ENCODE data around the gene UGT2B11. TPM values are rescaled to one million over a fixed set of nuclear protein-coding genes. Genes with fewer than 3 reads are reported as not detected.
"Not testable (repeated sequence)": the region's sequence is repeated elsewhere in the genome, so short reads cannot be mapped to it uniquely, and the experiment has no call there.

The UGT2B11 gene
- total RNA-seq, 1 donor from 2014 or later, result not detected

- H3K27ac ChIP-seq (ENCODE audit: low read depth, low read length), result no peak overlapping the region
- H4K20me1 ChIP-seq (ENCODE audit: insufficient read depth, low read length), result no peaks in the 10 kb centered on the region
- H3K9ac ChIP-seq (ENCODE audit: low read length), result no peak overlapping the region
- no peak overlapping the region for H3K27ac Mint-ChIP-seq (ENCODE audit: unreplicated experiment)
- TF ChIP-seq EZH2 (IDR thresholded peaks at IDR 0.05; ENCODE audit: insufficient read depth, low read length) (no peak), CTCF (IDR thresholded peaks at IDR 0.05; ENCODE audit: insufficient read depth, low read depth, low read length) (no peak)
- H3K27me3 ChIP-seq (ENCODE audit: insufficient read depth, low read length), result no peaks in the 10 kb centered on the region
- no peak overlapping the region for H3K4me3 Mint-ChIP-seq (ENCODE audit: unreplicated experiment)
- no peaks in the 10 kb centered on the region for H3K9me3 ChIP-seq (ENCODE audit: insufficient read depth, low read depth, low read length)
- no peaks in the 10 kb centered on the region for H3K36me3 Mint-ChIP-seq (ENCODE audit: low read depth, unreplicated experiment)
- H3K79me2 ChIP-seq (ENCODE audit: insufficient read depth, low read length), result no peaks in the 10 kb centered on the region
- no peak overlapping the region for H3K4me3 ChIP-seq (ENCODE audit: insufficient read depth, low read depth, low read length)
- no peak overlapping the region for H2AFZ ChIP-seq (ENCODE audit: low read depth, low read length)
- no peaks in the 10 kb centered on the region for H3K4me1 ChIP-seq (ENCODE audit: insufficient read depth, low read length)
- no peak for FAIRE-seq
- H3K36me3 ChIP-seq (ENCODE audit: insufficient read depth, low read length), result no peaks in the 10 kb centered on the region
- peaks cover 8% of the 10 kb centered on the region for H3K9me3 Mint-ChIP-seq (ENCODE audit: unreplicated experiment)
- H3K4me1 Mint-ChIP-seq (ENCODE audit: low read depth, unreplicated experiment), result no peaks in the 10 kb centered on the region
- H3K27me3 Mint-ChIP-seq (ENCODE audit: low read depth, unreplicated experiment), result peaks cover 2% of the 10 kb centered on the region
- no peak overlapping the region for H3K4me2 ChIP-seq (ENCODE audit: low read length)
- DNase-seq (ENCODE audit: low read depth), result no peak
These were observed 18.2 kb downstream of the UGT2B11 start for GRCh38 chr4:69196209-69196965.

- Mint-ChIP-seq H3K9me3 (ENCODE audit: unreplicated experiment) (peaks cover 8% of the 10 kb centered on the region), H3K36me3 (ENCODE audit: low read depth, unreplicated experiment) (no peaks in the 10 kb centered on the region), H3K4me1 (ENCODE audit: low read depth, unreplicated experiment) (no peaks in the 10 kb centered on the region), H3K4me3 (ENCODE audit: unreplicated experiment) (no peak overlapping the region), H3K27me3 (ENCODE audit: low read depth, unreplicated experiment) (peaks cover 2% of the 10 kb centered on the region), H3K27ac (ENCODE audit: unreplicated experiment) (no peak overlapping the region)
- Histone ChIP-seq H3K36me3 (ENCODE audit: insufficient read depth, low read length) (no peaks in the 10 kb centered on the region), H3K27ac (ENCODE audit: low read depth, low read length) (no peak overlapping the region), H3K4me2 (ENCODE audit: low read length) (no peak overlapping the region), H3K27me3 (ENCODE audit: insufficient read depth, low read length) (no peaks in the 10 kb centered on the region), H3K4me3 (ENCODE audit: insufficient read depth, low read depth, low read length) (no peak overlapping the region), H3K4me1 (ENCODE audit: insufficient read depth, low read length) (no peaks in the 10 kb centered on the region), H2AFZ (ENCODE audit: low read depth, low read length) (no peak overlapping the region), H3K9ac (ENCODE audit: low read length) (no peak overlapping the region), H3K9me3 (ENCODE audit: insufficient read depth, low read depth, low read length) (no peaks in the 10 kb centered on the region), H3K79me2 (ENCODE audit: insufficient read depth, low read length) (no peaks in the 10 kb centered on the region), H4K20me1 (ENCODE audit: insufficient read depth, low read length) (no peaks in the 10 kb centered on the region)
- DNase-seq (ENCODE audit: low read depth), result no peak
- FAIRE-seq, result no peak
- no peak for TF ChIP-seq EZH2 (IDR thresholded peaks at IDR 0.05; ENCODE audit: insufficient read depth, low read length)
- TF ChIP-seq CTCF (IDR thresholded peaks at IDR 0.05; ENCODE audit: insufficient read depth, low read depth, low read length), result no peak
These were observed 20.4 kb downstream of the UGT2B11 start for GRCh38 chr4:69194166-69194565.

- H3K27ac Mint-ChIP-seq (ENCODE audit: unreplicated experiment); H2AFZ ChIP-seq (ENCODE audit: low read depth, low read length); H3K4me3 Mint-ChIP-seq (ENCODE audit: unreplicated experiment); FAIRE-seq; H3K36me3 ChIP-seq (ENCODE audit: insufficient read depth, low read length); H3K27me3 ChIP-seq (ENCODE audit: insufficient read depth, low read length); H3K4me1 Mint-ChIP-seq (ENCODE audit: low read depth, unreplicated experiment); H3K9ac ChIP-seq (ENCODE audit: low read length); H3K4me1 ChIP-seq (ENCODE audit: insufficient read depth, low read length); H3K4me3 ChIP-seq (ENCODE audit: insufficient read depth, low read depth, low read length); H3K36me3 Mint-ChIP-seq (ENCODE audit: low read depth, unreplicated experiment); DNase-seq (ENCODE audit: low read depth); H3K9me3 Mint-ChIP-seq (ENCODE audit: unreplicated experiment); H3K79me2 ChIP-seq (ENCODE audit: insufficient read depth, low read length); H3K27ac ChIP-seq (ENCODE audit: low read depth, low read length); H4K20me1 ChIP-seq (ENCODE audit: insufficient read depth, low read length); H3K9me3 ChIP-seq (ENCODE audit: insufficient read depth, low read depth, low read length); H3K27me3 Mint-ChIP-seq (ENCODE audit: low read depth, unreplicated experiment); H3K4me2 ChIP-seq (ENCODE audit: low read length): not testable (repeated sequence)
These were observed 22.6 kb downstream of the UGT2B11 start for GRCh38 chr4:69191905-69192304.

GRCh38 chr4:69190621-69191020 lies 23.9 kb downstream of the UGT2B11 start:
- H3K9me3 ChIP-seq (ENCODE audit: insufficient read depth, low read depth, low read length); H3K27ac ChIP-seq (ENCODE audit: low read depth, low read length); H3K36me3 Mint-ChIP-seq (ENCODE audit: low read depth, unreplicated experiment); H3K4me2 ChIP-seq (ENCODE audit: low read length); H2AFZ ChIP-seq (ENCODE audit: low read depth, low read length); H3K4me1 ChIP-seq (ENCODE audit: insufficient read depth, low read length); H3K27me3 Mint-ChIP-seq (ENCODE audit: low read depth, unreplicated experiment); H3K27me3 ChIP-seq (ENCODE audit: insufficient read depth, low read length); H3K4me3 ChIP-seq (ENCODE audit: insufficient read depth, low read depth, low read length); H3K9ac ChIP-seq (ENCODE audit: low read length); H3K36me3 ChIP-seq (ENCODE audit: insufficient read depth, low read length); H3K27ac Mint-ChIP-seq (ENCODE audit: unreplicated experiment); H4K20me1 ChIP-seq (ENCODE audit: insufficient read depth, low read length); FAIRE-seq; H3K4me1 Mint-ChIP-seq (ENCODE audit: low read depth, unreplicated experiment); DNase-seq (ENCODE audit: low read depth); H3K79me2 ChIP-seq (ENCODE audit: insufficient read depth, low read length); H3K4me3 Mint-ChIP-seq (ENCODE audit: unreplicated experiment); H3K9me3 Mint-ChIP-seq (ENCODE audit: unreplicated experiment): not testable (repeated sequence)

Data from astrocyte (in vitro differentiated cells and primary cell).